SIG-M5 treated with dmso at 0.1 percent for 504 hours (cell line): ENCODE data around the gene INSIG1.
A peak's percentile ranks its signal among the peaks of the same experiment; 100 is the strongest.

Experiments
- DNase-seq: peaks from one replicate; lab custom pipeline; 2025; ENCODE audit not compliant: unreplicated experiment; lab: John Stamatoyannopoulos, UW

Gene INSIG1

DNA sequence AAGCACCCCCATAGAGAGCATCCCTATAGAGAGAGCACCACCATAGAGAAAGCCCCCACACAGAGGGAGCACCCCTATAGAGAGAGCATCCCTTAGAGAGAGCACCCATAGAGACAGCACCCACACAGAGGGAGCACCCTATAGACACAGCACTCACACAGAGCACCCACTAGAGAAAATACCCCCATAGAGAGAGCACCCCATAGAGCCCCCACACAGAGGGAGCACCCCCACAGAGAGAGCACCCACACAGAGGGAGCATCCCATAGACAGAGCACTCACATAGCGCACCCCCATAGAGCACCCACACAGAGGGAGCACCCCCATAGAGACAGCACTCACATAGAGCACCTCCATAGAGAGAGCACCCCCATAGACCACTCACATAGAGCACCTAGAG lies 48.6 kb downstream of the INSIG1 start:
- no peak for DNase-seq

DNA sequence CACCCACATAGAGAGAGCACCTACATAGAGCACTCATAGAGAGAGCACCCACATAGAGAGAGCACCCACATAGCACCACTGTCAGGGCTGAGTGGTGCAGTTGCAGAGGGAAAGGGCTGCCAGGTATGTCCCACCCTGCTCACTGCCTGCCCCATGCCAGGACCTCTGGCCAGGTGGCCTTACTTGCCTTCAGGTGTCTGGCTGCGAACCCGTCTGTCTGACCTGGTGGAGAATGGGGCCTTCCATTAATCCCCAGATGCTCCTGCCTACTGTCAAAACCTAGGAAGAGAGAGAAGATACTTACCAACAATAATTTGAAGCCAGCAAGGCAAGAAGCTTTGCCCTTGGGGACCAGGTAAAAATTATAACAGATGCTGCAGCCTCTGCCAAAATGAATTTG lies 51.1 kb downstream of the INSIG1 start:
- DNase-seq: no peak

DNA sequence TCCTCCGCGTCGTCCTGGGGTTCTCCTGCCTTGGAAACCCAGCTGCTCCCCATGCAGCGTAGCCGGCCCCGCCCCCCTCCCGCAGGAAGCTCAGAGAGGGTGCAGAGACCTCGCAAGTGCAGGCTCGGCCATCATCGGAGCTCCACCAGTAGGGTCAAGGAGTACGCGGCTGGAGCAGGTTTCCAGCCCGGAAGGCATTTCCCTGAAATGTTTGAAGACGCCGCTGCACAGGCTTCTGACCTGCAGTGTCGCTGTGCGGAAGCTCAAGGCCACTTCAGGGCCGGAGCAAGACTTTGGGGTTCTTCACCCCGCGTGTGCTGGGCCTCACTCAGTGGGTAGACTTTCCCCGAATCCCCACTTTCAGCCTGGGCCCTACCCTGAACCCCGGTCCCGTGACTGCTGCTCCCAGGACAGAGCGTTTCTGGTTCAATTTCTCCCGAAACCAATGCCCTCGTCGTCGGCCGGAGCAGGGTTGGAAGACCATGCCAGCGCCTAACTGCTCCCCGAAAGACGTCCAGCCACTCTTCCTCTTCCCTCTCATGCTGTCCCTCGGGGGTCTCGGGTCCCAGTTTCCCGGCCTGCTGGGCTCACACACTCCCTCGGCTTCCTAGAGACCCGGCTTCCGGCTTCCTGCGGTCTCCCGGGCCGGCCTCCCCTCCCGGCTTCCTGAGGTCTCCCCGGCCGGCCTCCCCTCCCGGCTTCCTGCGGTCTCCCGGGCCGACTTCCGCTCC lies 52.1 kb downstream of the INSIG1 start:
- DNase-seq: no peak

DNA sequence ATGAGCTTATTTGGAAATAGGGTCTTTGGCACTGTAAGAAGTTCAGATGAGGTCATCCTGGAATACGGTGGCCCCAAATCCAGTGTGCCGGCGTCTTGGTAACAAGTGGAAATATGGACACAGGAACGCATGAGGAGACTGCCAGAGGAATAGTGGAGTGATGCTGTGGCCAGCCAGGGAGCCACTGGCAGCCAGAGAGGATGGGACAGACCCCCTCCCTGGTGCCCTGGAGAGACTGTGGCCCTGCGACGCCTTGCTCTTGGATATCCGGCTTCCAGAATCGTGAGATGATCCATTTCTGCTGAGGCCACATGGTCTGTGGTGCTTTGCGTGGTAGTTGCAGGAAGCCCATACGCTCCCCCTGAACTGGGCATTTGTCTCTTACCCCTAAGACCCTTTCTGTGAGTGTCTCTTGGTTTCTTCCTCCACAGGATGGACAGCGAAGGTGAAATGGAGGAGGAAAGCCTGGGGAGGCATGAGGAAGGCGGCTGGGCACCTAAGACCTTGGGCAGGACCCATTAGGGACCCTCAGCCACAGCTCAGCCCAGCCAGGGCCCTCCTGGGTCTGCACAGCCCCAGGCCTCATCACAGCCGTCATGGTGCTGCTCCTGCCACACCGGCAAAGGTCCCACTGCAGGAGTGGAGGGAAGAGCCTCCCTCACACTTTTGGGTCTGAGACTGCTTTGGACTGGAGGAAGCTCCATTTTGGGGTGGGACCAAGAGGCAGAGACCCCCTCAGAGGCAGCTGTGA lies 53.6 kb downstream of the INSIG1 start:
- DNase-seq: no peak

GRCh38 chr7:155352076-155352752 lies 54.5 kb downstream of the INSIG1 start:
- DNase-seq: no peak

DNA sequence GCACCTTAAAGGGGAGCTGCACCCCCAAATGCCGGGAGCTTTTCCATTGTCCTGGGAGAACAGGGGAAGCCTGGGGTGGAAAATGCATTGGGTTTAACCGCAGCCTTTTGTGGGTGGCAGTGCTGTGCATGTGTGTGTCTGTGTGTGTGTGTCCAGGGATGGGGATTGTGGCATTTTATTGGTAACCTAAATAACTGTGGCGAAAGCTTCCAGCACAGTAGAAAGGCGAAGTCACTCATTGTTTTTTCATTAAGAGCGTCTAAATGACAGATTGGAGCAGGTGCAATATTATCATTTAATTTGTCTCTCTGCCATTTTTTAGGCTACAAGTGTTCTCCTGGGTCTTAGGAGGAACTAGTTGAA lies 55.1 kb downstream of the INSIG1 start:
- DNase-seq: no peak

DNA sequence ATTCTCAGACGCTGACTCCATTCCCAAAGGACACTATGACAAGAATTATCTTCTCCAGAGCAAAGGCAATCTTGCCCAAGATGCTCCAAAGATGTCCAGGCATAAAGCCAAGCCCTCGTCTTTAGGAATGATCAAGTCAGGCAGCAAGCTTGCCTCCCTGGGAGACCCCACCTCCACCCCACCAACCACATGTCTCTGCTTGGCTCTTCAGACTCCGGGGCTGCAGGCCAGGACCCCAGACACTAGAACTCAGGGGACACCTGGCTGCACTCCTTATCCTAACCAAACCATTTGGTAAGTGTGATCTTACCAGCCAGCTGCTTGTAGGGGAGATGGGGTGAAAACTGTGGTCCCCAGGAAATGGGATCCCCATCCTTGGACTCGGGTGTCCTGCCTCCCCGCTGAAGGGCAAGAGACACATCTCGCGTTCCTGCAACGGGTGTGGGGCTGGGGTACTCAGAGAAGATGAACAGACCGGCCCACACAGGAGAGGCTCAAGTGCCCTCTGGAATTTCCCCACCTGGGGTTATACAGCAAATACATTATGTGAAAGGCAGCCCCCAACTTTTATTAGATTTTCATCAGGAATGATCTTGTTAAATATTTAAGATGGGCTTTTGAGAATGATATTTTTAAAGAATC lies 55.7 kb downstream of the INSIG1 start:
- DNase-seq: no peak

GRCh38 chr7:155354371-155355048 lies 56.8 kb downstream of the INSIG1 start:
- no peak for DNase-seq

GRCh38 chr7:155355176-155355575 lies 57.5 kb downstream of the INSIG1 start:
- DNase-seq: no peak

- no peak for DNase-seq
These were observed 58.1 kb downstream of the INSIG1 start for GRCh38 chr7:155355745-155356144.

DNA sequence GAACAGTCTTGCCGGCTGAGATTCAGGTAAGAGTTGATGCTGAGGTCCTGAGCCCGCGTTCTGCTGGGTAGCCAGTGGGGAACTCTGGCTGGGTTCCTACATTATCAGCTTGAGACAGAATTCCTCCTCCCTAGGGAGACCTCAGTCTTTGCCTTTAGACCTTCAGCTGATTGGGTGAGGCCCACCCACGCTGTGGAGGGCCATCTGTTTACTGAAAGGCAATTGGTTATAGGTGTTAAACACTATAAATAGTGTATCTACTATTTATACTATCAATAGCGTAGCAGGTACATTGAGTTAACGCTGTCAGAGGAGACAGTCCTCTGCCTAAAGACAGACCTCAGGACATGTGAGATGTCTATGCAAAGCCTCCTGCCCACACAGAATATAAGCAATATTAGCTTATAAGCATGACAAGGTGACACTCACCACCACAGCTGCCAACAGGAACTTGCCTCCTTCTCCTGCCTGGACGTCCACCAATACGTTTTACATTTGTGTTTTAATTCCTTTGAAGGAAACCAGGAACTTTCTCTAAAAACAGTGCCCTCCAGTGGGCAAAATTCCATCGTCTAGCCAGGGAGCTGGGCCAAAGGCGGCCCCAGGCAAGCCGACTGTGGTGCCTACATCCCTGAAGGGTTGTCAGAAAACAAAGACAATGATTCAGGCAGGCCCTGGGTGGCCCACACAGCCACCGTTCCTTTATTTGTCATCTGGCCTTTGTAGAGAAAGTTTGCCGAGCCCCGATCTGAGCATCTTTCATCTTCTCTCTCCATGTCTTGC lies 58.8 kb downstream of the INSIG1 start:
- DNase-seq: peak; percentile 22

- peak; percentile 90 for DNase-seq
These were observed 59.9 kb downstream of the INSIG1 start for GRCh38 chr7:155357573-155358041.

GRCh38 chr7:155358066-155358947 lies 60.6 kb downstream of the INSIG1 start:
- DNase-seq: no peak

GRCh38 chr7:155358948-155359712 lies 61.5 kb downstream of the INSIG1 start:
- no peak for DNase-seq
